ENCODE measurements around the gene THOC3. TPM values are rescaled to one million over a fixed set of nuclear protein-coding genes. Genes with fewer than 3 reads are reported as not detected.

Gene THOC3
- polyA plus RNA-seq, 1 experiment, result 38.2 TPM

Other genes starting within 250 kb of the THOC3 start
- 0.02 and 0.04 TPM in 2 replicates for gene CPLX2, start 96.7 kb downstream of the THOC3 start, polyA plus RNA-seq (2011; rRNA removed)